ENCODE measurements around the gene RELA. TPM values are rescaled to one million over a fixed set of nuclear protein-coding genes. Genes with fewer than 3 reads are reported as not detected.
A peak's percentile ranks its signal among the peaks of the same experiment; 100 is the strongest.
"Not testable (repeated sequence)": the region's sequence is repeated elsewhere in the genome, so short reads cannot be mapped to it uniquely, and the experiment has no call there.

The RELA gene
- total RNA-seq, 1 donor from 2014 or later, result 68.2 TPM

GRCh38 chr11:65696802-65697552, 34.3 kb upstream of the RELA start:
- Histone ChIP-seq H3K36me3 (no peaks in the 10 kb centered on the region), H3K27ac (no peak overlapping the region), H3K27me3 (no peaks in the 10 kb centered on the region), H3K9me3 (no peaks in the 10 kb centered on the region), H3K4me3 (no peak overlapping the region), H3K4me1 (peaks cover 3% of the 10 kb centered on the region)
- TF ChIP-seq, protein P1, sequence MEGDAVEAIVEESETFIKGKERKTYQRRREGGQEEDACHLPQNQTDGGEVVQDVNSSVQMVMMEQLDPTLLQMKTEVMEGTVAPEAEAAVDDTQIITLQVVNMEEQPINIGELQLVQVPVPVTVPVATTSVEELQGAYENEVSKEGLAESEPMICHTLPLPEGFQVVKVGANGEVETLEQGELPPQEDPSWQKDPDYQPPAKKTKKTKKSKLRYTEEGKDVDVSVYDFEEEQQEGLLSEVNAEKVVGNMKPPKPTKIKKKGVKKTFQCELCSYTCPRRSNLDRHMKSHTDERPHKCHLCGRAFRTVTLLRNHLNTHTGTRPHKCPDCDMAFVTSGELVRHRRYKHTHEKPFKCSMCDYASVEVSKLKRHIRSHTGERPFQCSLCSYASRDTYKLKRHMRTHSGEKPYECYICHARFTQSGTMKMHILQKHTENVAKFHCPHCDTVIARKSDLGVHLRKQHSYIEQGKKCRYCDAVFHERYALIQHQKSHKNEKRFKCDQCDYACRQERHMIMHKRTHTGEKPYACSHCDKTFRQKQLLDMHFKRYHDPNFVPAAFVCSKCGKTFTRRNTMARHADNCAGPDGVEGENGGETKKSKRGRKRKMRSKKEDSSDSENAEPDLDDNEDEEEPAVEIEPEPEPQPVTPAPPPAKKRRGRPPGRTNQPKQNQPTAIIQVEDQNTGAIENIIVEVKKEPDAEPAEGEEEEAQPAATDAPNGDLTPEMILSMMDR (IDR thresholded peaks at IDR 0.05), result no peak
- DNase-seq, result peak; percentile 51
- ATAC-seq, result no peak
- intact Hi-C loops (cut with DNase I), result no loop called here

- TF ChIP-seq, protein P1 (IDR thresholded peaks at IDR 0.05), result no peak
- no peaks in the 10 kb centered on the region for H3K27me3 ChIP-seq
- peaks cover 3% of the 10 kb centered on the region for H3K4me1 ChIP-seq
- no peak overlapping the region for H3K27ac ChIP-seq
- ATAC-seq (peak; percentile 45), DNase-seq (no peak)
- intact Hi-C loops (cut with DNase I), result no loop called here
- no peaks in the 10 kb centered on the region for H3K36me3 ChIP-seq
- H3K4me3 ChIP-seq, result no peak overlapping the region
- no peaks in the 10 kb centered on the region for H3K9me3 ChIP-seq
Measured at GRCh38 chr11:65695459-65696241, 32.9 kb upstream of the RELA start.

DNA sequence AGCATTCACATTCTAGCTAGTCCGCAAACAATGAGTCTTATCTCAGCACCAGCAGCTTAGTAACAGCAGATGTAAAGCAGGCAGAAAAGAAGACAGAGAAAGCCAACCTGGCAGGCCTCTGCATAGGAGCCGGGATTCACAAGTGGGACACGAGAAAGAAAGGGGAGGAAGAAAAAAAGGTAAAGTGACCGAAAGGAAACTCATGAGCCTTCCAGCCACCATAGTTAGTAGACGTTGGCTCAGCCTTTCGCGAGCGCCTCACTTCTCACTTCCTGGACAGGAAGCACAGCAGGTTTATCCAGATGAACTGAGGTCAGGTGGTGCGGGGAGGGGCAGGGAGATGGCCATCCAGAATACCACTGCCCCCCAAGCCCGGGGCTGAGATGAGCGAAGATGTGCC, 29.7 kb upstream of the RELA start:
- Histone ChIP-seq H3K27ac (no peak overlapping the region), H3K4me3 (no peak overlapping the region), H3K9me3 (no peaks in the 10 kb centered on the region), H3K27me3 (no peaks in the 10 kb centered on the region), H3K36me3 (no peaks in the 10 kb centered on the region), H3K4me1 (peaks cover 3% of the 10 kb centered on the region)
- ATAC-seq (no peak), DNase-seq (no peak)
- intact Hi-C loops (cut with DNase I), result no loop called here
- TF ChIP-seq, protein P1 (IDR thresholded peaks at IDR 0.05), result no peak

DNA sequence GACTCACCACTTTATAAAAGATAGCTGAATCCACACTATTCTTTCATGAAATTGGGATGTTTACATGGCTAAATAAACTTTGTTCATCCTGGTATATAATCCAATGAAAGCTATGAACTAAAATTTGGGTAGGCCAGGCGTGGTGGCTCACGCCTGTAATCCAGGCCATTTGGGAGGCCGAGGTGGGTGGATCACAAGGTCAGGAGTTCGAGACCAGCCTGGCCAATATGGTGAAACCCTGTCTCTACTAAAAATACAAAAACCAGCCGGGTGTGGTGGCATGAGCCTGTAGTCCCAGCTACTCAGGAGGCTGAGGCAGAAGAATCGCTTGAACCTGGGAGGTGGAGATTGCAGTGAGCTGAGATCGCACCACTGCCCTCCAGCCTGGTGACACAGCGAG, 29.1 kb upstream of the RELA start:
- H3K4me1 ChIP-seq; H3K27me3 ChIP-seq; H3K9me3 ChIP-seq; intact Hi-C loops (cut with DNase I); H3K4me3 ChIP-seq; H3K36me3 ChIP-seq; DNase-seq; H3K27ac ChIP-seq; ATAC-seq: not testable (repeated sequence)

DNA sequence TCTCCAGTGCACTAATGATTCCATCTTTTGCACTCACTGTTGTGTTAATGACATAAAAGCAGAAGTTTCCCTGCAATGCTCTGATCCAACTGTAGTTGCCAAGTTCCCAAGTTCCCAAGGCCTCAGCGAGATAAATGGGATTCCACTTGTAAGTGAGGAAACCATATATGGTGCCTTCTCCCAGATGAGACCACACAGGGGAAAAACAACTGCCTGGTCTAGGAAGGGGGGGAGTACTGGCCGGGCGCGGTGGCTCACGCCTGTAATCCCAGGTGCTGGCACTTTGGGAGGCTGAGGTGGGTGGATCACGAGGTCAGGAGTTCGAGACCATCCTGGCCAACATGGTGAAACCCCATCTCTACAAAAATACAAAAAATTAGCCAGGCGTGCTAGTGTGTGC, 23.3 kb upstream of the RELA start:
- TF ChIP-seq, protein P1 (IDR thresholded peaks at IDR 0.05), result no peak
- DNase-seq (no peak), ATAC-seq (no peak)
- H3K27ac ChIP-seq, result no peak overlapping the region
- H3K4me1 ChIP-seq, result no peaks in the 10 kb centered on the region
- intact Hi-C loops (cut with DNase I), result no loop called here
- H3K9me3 ChIP-seq, result no peaks in the 10 kb centered on the region
- H3K27me3 ChIP-seq, result no peaks in the 10 kb centered on the region
- no peak overlapping the region for H3K4me3 ChIP-seq
- H3K36me3 ChIP-seq, result no peaks in the 10 kb centered on the region

- ATAC-seq; H3K4me1 ChIP-seq; H3K4me3 ChIP-seq; H3K27me3 ChIP-seq; H3K36me3 ChIP-seq; H3K27ac ChIP-seq; H3K9me3 ChIP-seq; DNase-seq; intact Hi-C loops (cut with DNase I): not testable (repeated sequence)
Measured at GRCh38 chr11:65683480-65683879, 20.8 kb upstream of the RELA start.

Measured in upper lobe of right lung (tissue), 1 donor.